NCI-H1417 (cell line): ENCODE data around the gene SGMS1.
"Not testable (repeated sequence)": the region's sequence is repeated elsewhere in the genome, so short reads cannot be mapped to it uniquely, and the experiment has no call there.

Source experiments
- DNase-seq, 3 experiments: peaks; one replicate each; lab custom pipeline; 2025; lab: John Stamatoyannopoulos, UW

SGMS1 gene

GRCh38 chr10:50536617-50537240 is 87.0 kb downstream of the SGMS1 start:
- no peak for DNase-seq

DNA sequence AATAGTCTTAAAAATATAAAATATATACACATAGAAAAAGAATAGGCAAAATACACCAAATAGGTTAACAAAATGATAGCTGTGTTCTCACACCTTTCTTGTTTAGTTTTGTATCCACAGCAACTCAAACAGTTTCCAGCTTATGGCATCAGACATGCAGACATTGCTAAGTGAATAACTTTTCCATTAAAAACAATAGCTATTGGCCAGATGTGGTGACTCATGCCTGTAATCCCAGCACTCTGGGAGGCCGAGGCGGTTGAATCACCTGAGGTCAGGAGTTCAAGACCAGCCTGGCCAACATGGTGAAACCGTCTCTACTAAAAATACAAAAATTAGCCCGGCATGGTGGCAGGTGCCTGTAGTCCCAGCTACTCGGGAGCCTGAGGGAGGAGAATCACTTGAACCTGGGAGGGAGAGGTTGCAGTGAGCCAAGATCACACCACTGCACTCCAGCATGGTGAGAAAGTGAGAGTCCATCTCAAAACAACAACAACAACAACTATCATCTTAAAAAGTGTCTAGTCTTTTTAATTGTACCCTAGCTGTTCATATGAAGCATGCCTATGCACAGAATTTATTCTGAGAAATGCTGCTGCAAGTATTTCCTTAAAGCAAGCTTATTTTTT is 88.9 kb downstream of the SGMS1 start:
- DNase-seq, result not testable (repeated sequence)

DNA sequence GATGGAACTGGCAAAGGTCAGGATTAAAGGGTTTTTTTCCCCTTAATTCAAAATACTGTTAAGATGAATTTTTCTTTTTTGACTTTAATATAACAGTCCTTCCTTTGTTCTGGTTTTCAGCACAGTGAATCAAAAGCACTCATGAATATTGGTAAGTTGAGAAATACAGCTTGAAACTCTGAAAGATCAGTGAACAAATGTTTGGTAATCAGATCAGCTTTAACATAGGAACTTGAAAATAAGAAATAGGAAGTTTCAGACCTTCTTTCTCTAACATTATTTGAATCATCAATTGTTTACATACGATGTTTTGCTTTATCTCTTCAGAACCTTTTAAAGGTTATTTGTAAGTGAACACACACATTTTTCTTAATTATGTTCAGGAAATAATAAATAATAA is 90.5 kb downstream of the SGMS1 start:
- no peak for DNase-seq

GRCh38 chr10:50531388-50532077 is 92.2 kb downstream of the SGMS1 start:
- DNase-seq, result no peak

DNA sequence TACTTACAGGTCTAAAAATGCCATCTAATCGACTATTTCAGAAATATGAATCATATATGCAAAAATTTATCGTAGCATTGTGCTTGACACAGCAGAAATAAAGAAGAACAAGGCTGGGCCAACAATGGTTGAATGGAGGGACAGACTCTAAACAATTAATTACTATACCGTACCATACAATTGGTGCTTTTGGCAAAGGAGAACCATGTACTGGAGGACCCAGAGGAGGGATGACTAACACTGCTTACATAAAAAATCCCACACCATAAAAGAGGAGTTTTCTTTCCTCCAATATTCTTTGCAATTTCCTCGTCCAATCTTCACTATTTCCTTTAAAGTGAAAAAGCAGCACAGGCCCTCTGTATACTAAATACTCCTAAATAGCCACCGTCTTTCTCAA is 94.1 kb downstream of the SGMS1 start:
- no peak for DNase-seq

DNA sequence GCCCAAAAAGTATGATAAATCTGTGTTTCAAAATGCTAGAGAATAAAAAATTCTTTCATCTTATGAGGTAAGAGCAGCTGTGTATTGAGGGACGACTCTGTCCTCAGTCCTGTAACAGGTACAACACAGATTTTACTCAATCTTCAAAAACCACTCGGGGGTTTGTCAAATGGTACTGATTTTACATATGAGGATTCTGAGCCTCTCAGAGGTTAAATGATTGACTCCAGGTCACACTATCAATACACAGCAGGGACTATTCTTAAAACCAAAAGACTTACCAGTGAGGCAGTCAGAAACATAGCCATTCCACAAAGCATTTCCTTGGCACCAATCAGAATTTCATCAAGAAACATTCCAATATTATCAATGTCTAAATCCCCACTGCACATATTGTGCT is 95.5 kb downstream of the SGMS1 start:
- DNase-seq, result no peak

- no peak for DNase-seq
These were observed 96.2 kb downstream of the SGMS1 start for GRCh38 chr10:50527442-50528043.

DNA sequence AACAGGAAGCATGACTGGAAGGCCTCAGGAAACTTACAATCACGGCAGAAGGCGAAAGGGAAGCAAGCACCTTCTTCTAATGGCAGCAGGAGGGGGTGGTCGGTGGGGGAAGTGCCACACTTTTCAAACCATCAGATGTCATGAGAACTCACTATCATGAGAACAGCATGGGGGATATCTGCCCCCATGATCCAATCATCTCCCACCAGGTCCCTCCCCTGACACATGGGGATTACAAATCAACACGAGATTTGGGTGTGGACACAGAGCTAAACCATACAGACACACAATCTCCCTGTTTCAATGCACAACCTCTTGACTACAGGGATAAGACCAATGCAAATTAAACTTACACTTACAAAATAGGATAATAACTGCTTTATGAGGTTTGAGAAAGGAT is 97.6 kb downstream of the SGMS1 start:
- DNase-seq, result no peak

DNA sequence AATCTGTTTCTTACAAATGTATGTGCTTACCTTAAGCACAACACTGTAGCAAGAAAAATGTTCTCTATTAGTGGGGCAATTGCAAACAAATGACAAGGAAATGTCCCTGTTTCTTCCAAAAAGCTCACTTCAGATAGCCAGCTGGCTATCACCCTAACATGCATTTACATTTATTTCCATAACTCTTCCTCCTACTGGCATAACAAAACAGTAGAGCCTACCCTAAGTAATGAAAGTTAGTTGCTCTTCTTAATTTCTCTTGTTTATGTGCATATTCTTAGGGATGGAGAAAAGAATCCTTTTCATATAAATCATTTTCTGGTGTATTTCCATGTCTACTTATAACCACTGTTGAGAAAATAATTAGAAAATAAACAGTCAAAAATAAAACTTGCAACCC is 100.4 kb downstream of the SGMS1 start:
- DNase-seq, result no peak

- DNase-seq, result no peak
These were observed 100.8 kb downstream of the SGMS1 start for GRCh38 chr10:50522908-50523307.

GRCh38 chr10:50520115-50520514 is 103.6 kb downstream of the SGMS1 start:
- DNase-seq, result no peak

- DNase-seq, result no peak
These were observed 106.1 kb downstream of the SGMS1 start for GRCh38 chr10:50517626-50518025.

- DNase-seq, result no peak
These were observed 107.6 kb downstream of the SGMS1 start for GRCh38 chr10:50516171-50516570.

DNA sequence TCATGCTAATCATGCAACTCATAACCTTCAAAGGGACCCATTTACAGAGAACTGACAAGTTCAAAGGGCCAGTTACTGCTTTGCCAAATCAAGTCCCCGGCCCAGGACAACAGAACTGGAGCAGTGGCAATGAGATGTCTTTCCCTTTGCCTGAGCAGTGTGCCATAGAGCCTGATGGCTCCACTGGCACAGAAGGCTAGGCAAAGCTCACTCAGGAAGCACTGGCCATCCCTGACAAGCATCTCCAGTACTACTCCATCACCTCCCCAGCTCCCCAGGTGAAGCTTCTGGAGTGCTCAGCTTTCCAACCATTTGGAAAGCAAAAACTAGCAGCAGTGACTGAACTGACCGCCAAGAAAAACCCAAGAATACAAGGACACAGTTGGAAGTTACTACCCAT is 108.3 kb downstream of the SGMS1 start:
- no peak for DNase-seq

GRCh38 chr10:50514995-50515394 is 108.8 kb downstream of the SGMS1 start:
- no peak for DNase-seq

DNA sequence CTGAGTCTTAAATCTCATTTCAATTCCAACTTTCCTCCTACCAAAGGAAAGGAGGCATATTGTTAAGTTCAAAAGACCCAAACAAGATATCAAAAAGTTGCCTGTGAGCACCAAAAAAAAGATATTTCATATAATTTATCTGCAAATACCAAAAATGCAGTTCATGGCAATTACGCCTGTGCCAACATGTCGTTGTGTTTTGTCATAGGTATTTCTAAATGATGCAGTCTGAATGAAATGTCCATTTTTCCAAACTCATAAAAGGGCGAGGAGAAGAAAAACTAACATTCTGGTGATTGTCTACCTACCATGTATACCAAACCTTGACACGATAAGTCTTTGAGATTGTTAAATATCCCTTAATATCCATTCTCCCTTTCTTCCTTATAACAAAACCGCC is 109.8 kb downstream of the SGMS1 start:
- DNase-seq, result no peak

DNA sequence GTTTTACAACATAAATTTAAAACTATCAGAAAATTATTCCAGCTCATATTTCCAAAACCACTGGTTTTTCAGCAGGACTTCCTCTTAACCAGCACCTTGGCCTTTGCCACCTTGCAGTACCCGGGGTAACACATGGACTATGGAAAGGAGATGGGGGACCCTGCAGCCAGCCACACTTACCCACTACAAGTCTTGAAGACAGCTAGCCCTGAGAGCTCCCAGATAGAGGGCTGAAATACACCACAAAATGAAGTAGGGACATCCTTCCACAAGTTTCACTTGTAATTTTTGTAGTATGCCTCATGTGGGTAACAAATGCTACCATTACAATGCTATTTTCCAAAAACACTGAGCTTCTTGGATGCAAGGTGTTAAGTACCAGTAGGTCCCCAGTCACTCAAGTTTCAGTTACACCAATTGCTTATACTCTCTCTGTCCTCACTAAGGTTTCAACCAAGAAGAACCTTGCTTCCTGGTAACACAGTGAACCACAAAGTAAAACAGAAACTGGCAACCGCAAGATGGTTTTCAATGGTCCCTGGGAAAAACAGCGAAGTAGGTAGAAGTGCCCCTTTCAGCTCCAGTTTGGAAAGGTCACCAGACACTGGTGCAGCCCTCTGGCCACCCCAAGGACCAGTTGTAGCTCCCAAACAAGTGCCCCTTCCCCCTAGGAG is 110.9 kb downstream of the SGMS1 start:
- no peak for DNase-seq

- no peak for DNase-seq
These were observed 111.6 kb downstream of the SGMS1 start for GRCh38 chr10:50512214-50512595.

DNA sequence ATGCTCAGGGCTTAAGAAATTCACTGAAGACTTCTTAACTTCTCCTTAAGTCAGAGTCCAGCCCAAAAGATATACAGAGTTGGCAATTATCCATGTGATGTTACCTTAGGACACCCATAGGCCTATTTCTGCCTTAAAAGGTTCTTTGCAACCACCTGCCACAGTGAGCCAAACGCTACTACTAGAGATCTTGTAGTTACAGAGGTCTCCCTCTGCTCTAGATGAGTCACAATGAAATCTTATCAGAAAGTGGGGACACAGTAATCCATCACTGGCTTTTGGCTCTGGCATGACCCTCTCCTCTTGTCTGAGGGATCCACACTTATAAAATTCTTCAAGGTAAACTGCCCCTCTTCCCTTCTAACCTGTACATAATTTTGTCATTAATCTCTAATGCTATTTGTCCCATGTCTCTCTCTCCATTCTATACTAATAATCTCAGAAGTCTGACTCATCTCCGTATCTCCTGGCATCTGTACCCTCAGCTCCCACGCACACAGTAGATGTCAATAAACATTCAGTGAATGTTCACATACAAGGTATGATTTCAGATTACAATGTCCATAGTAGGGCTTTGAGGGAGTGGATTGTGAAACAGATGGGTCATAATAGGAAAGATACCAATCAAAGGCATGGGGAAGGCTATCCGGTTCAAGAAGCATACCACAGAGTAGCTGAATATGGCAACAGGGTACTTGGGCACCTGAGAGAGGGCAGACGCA is 112.1 kb downstream of the SGMS1 start:
- no peak for DNase-seq

DNA sequence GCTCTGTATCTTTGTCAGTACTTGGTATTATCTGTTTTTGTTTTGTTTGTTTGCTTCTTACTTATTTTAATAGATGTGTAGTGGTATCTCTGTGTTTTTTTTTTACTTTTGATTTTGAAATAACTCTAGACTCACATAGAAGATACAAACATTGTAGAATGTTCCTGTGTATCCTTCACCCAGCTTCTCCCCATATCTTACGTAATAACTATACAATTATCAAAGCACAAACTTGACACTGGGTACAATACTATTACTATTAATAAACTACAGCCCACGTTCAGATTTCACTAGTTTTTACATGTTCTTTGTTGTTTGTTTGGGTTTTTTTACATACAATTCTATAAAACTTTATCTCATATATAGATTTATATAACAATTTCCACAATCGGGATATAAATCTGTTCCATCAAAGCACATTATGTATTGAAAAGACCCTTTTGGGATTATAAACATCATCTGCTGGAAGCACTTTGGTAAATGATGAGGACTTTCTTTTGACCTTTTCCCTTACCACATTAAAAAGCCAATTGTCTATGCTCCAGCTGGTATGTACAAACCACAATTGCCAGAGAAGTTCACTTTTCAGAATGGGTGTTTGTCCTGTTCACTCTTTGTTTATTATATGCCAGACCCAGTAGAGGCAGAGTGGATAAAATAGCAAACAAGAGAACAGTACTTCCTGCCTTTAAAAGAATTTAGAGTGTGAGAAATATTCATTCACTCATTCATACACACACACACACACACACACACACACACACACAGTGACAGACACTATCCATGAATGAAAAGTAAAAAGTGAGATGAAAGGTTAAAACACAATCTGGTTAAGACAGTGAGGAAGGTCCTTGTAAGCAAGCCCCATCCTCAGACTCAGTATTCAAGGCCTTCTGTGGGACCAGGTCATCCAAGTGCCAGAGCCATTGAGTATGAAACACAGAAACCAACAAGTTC is 113.0 kb downstream of the SGMS1 start:
- DNase-seq, result no peak
